GM21526 (cell line): ENCODE results near the gene BCL3.
"Not testable (repeated sequence)": the region's sequence is repeated elsewhere in the genome, so short reads cannot be mapped to it uniquely, and the experiment has no call there.

ENCODE experiments used
- ATAC-seq: cut with Tn5 transposase; IDR thresholded peaks from one replicate; pipeline ENCODE4 v1.9.1; 2021; ENCODE audit warnings: moderate library complexity; ENCODE audit not compliant: unreplicated experiment, low FRiP score

Gene BCL3

GRCh38 chr19:44720945-44721344, 27.6 kb upstream of the BCL3 start:
- ATAC-seq = no peak

GRCh38 chr19:44721369-44721768, 27.1 kb upstream of the BCL3 start:
- ATAC-seq = not testable (repeated sequence)

- ATAC-seq = no peak
Measured at GRCh38 chr19:44722131-44723121, 26.1 kb upstream of the BCL3 start.

- ATAC-seq = no peak
Measured at GRCh38 chr19:44723299-44723951, 25.1 kb upstream of the BCL3 start.

- ATAC-seq = no peak
Measured at GRCh38 chr19:44723952-44724319, 24.6 kb upstream of the BCL3 start.

GRCh38 chr19:44725251-44725650, 23.3 kb upstream of the BCL3 start:
- no peak for ATAC-seq

GRCh38 chr19:44725684-44726083, 22.8 kb upstream of the BCL3 start:
- ATAC-seq = no peak

GRCh38 chr19:44726465-44726864, 22.0 kb upstream of the BCL3 start:
- no peak for ATAC-seq

- ATAC-seq = no peak
Measured at GRCh38 chr19:44728178-44728577, 20.3 kb upstream of the BCL3 start.

- no peak for ATAC-seq
Measured at GRCh38 chr19:44729516-44730033, 18.9 kb upstream of the BCL3 start.

GRCh38 chr19:44731081-44731480, 17.4 kb upstream of the BCL3 start:
- ATAC-seq = no peak

- no peak for ATAC-seq
Measured at GRCh38 chr19:44731622-44732021, 16.9 kb upstream of the BCL3 start.

GRCh38 chr19:44732235-44733014, 16.1 kb upstream of the BCL3 start:
- ATAC-seq = no peak

- ATAC-seq = no peak
Measured at GRCh38 chr19:44734357-44734756, 14.2 kb upstream of the BCL3 start.

- no peak for ATAC-seq
Measured at GRCh38 chr19:44735011-44735410, 13.5 kb upstream of the BCL3 start.

- ATAC-seq = no peak
Measured at GRCh38 chr19:44737238-44738071, 11.1 kb upstream of the BCL3 start.

- no peak for ATAC-seq
Measured at GRCh38 chr19:44738136-44738535, 10.4 kb upstream of the BCL3 start.

GRCh38 chr19:44738603-44739558, 9.6 kb upstream of the BCL3 start:
- ATAC-seq = no peak

- ATAC-seq = no peak
Measured at GRCh38 chr19:44740351-44740824, 8.1 kb upstream of the BCL3 start.
